Mammary epithelial cell (primary cell): Measurements from ENCODE around the gene DDC.
"Not testable (repeated sequence)": the region's sequence is repeated elsewhere in the genome, so short reads cannot be mapped to it uniquely, and the experiment has no call there.

Source experiments
- EZH2 ChIP-seq: IDR thresholded peaks from 2 replicates; pipeline ENCODE4 v1.6.1; 2012; ENCODE audit warnings: low read length, inconsistent platforms, borderline replicate concordance
- TF ChIP-seq, protein P1 (sequence below), 2 donors: IDR thresholded peaks in 1 of 2; conservative IDR thresholded peaks in 1 of 2; 2 replicates each; pipeline ENCODE4 v1.5.1; 2011 to 2012; ENCODE audit warnings: inconsistent platforms in 2 of 2, low read length in 2 of 2, mild to moderate bottlenecking in 2 of 2, control low read depth in 1 of 2, low read depth in 1 of 2; ENCODE audit not compliant: insufficient read depth in 1 of 2; ENCODE audit errors: extremely low read depth in 1 of 2

DNA sequence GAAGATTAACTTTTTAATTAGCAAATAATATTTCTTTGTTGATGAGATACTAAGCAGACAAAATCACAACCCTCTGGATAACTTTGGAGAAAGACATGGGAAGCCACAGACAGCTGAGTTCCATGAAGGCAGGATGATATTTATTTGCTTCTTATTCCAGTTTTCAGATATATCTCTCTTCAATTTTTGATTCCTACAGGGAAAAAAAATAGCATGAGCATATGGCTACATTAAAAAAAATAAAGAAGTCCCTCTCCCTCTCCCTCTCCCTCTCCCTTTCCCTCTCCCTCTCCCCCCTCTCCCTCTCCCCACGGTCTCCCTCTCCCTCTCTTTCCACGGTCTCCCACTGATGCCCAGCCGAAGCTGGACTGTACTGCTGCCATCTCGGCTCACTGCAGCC is 106.6 kb downstream of the DDC start:
- TF ChIP-seq, protein P1, sequence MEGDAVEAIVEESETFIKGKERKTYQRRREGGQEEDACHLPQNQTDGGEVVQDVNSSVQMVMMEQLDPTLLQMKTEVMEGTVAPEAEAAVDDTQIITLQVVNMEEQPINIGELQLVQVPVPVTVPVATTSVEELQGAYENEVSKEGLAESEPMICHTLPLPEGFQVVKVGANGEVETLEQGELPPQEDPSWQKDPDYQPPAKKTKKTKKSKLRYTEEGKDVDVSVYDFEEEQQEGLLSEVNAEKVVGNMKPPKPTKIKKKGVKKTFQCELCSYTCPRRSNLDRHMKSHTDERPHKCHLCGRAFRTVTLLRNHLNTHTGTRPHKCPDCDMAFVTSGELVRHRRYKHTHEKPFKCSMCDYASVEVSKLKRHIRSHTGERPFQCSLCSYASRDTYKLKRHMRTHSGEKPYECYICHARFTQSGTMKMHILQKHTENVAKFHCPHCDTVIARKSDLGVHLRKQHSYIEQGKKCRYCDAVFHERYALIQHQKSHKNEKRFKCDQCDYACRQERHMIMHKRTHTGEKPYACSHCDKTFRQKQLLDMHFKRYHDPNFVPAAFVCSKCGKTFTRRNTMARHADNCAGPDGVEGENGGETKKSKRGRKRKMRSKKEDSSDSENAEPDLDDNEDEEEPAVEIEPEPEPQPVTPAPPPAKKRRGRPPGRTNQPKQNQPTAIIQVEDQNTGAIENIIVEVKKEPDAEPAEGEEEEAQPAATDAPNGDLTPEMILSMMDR (conservative IDR thresholded peaks at IDR 0.05 in 1 of 2, IDR thresholded peaks at IDR 0.05 in 1 of 2; ENCODE audit: extremely low read depth in 1 of 2, insufficient read depth in 1 of 2, low read depth in 1 of 2, low read length in 2 of 2): not testable (repeated sequence)
- not testable (repeated sequence) for TF ChIP-seq EZH2
